ENCODE data around the gene THSD4.

Gene THSD4

DNA sequence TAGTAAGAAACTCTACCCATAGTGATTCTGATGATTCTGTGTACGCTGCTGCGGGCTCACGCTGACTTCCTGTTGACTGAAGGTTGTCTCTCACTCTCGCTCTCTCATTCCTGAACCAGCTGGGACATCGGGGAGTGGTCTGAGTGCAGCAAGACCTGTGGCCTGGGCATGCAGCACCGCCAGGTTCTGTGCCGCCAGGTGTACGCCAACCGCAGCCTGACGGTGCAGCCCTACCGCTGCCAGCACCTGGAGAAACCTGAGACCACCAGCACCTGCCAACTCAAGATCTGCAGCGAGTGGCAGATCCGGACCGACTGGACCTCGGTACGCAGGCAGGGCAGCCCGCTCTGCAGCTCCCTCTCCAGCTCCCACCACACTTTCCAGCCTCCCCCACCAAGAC is 631.4 kb downstream of the THSD4 start:
- DNase-seq (ENCODE audit: low read depth, low spot score), result no peak

GRCh38 chr15:71747128-71748083 is 632.1 kb downstream of the THSD4 start:
- no peak for DNase-seq (ENCODE audit: low read depth, low spot score)

- DNase-seq (ENCODE audit: low read depth, low spot score), result no peak
These were observed 633.0 kb downstream of the THSD4 start for GRCh38 chr15:71748293-71748718.

- DNase-seq (ENCODE audit: low read depth, low spot score), result no peak
These were observed 634.2 kb downstream of the THSD4 start for GRCh38 chr15:71749500-71749899.

- DNase-seq (ENCODE audit: low read depth, low spot score), result no peak
These were observed 636.9 kb downstream of the THSD4 start for GRCh38 chr15:71752128-71752527.

GRCh38 chr15:71752604-71753289 is 637.5 kb downstream of the THSD4 start:
- no peak for DNase-seq (ENCODE audit: low read depth, low spot score)

- DNase-seq (ENCODE audit: low read depth, low spot score), result no peak
These were observed 638.1 kb downstream of the THSD4 start for GRCh38 chr15:71753346-71753745.

DNA sequence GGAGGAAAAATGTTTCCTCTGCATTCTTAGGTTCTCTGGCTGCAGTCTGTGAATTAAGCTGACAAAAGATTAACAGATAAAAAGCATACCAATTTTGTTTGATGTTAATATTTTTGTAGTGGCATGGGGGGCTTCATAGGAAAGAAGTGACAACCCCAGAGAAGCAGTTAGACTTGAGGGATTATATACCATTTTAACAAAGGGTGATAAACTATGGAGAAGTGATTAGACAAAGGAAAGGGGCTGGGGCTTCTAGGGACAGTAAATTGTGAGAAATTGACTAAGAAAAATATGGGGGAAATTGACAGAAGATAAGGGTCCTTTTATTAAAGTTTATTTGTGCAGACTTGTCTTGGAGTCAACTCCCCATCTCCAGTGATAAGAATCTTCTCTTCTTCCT is 639.4 kb downstream of the THSD4 start:
- no peak for DNase-seq (ENCODE audit: low read depth, low spot score)

- no peak for DNase-seq (ENCODE audit: low read depth, low spot score)
These were observed 640.1 kb downstream of the THSD4 start for GRCh38 chr15:71755092-71755970.

GRCh38 chr15:71756599-71757352 is 641.5 kb downstream of the THSD4 start:
- DNase-seq (ENCODE audit: low read depth, low spot score), result no peak

GRCh38 chr15:71757741-71758530 is 642.7 kb downstream of the THSD4 start:
- no peak for DNase-seq (ENCODE audit: low read depth, low spot score)

DNA sequence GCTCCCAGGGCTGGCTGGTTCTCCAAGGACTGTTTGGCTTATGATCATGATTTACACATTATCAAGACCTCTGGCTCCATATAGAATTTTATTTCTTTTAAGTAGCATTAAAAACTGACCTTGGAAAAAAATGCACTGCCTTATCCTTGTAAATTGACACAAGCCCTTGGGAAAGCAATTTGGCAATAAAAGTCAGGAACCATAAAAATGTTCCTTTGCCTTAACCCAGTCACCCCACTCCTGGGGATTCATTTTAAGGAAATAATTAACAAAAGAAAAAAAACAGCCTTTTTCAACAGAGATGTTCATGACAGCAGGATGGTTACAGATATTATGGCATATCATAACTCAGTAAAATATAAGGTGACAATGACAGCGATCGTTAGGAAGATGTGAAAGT is 643.4 kb downstream of the THSD4 start:
- DNase-seq (ENCODE audit: low read depth, low spot score), result no peak

DNA sequence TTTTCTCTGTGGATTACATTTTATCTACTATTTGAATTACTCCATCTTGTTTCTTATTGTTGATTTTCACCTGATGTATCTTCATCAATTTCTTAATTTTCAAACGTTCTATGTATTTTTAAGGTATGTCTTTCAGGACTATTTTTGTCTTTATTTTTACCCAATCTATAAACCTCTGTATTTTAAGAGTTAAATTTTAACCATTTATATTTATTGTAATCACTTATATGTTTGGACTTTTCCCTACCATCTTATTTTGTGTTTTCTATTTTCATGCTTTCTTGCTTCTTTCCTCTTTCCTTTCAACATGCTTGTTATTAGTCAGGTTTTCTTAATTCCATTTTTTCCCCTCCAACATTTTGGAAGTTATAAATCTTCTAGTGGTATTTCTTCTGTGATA is 645.6 kb downstream of the THSD4 start:
- no peak for DNase-seq (ENCODE audit: low read depth, low spot score)

DNA sequence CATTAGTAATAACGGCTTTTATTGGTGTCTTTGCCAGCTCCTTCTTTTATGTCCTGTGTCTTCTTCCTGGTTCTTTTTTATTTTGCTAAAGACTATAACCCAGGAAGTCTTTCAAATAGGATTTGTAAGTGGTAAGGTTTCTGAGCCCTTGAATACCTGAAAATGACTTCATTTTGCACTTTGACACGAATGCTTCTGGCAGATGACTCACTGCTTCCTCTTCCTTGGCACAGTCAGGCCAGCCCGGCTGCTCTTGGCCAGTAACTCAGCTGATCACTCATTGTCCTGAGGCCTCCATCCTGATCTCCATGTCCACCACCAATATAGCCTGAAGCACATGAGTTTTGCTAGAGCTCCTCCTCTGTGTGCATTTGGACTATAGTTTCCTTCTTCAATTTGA is 646.4 kb downstream of the THSD4 start:
- DNase-seq (ENCODE audit: low read depth, low spot score), result no peak

DNA sequence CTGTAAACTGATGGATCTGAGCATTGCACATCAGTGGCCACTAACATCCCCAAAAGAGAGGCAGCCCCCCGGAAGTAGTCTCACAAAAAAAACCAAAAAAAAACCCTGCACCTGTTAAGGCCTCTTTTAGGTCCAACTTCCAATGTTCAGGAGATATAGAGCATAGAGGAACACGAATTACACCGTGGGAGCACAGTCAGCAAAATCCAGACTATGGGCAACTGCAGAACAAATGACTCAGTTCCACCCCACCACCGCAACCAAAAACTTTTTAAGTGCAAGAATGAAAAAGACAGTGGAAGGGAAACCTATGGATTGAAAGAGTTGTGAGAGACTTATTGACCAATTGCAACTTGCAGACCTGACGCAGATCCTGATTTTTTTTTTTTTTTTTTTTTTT is 652.9 kb downstream of the THSD4 start:
- no peak for DNase-seq (ENCODE audit: low read depth, low spot score)

DNA sequence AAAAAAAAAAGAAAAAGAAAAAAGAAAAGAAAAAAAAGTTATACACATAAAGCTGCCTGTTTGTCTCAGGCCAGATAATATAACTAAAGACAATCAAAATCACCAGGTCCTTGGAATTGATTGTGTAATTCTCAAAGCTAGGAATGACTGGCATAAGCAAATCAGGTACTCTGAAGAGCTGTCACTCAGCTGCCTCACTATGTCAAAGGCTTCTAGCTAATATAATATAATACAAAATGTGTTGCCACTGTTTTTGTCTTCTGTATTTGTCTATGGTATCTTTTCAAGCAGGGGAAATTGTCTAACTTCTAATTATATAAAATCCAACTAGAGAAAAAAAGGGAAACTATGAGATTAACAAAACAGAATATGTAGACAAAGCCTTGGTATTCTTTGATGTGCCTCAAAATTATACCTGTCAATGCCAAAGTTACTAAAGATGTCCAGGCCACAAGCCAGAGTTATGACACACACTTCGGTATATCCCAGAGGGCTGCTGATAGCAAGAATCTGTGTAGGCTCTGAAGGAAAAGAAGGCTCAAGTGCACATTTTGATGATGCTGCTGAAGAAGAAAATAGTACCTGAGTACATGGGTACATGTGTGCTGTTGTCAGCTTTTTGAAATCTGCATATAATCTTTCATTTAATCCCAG is 658.1 kb downstream of the THSD4 start:
- no peak for DNase-seq (ENCODE audit: low read depth, low spot score)

GRCh38 chr15:71775856-71776255 is 660.6 kb downstream of the THSD4 start:
- DNase-seq (ENCODE audit: low read depth, low spot score), result no peak

GRCh38 chr15:71776304-71776703 is 661.0 kb downstream of the THSD4 start:
- no peak for DNase-seq (ENCODE audit: low read depth, low spot score)

DNA sequence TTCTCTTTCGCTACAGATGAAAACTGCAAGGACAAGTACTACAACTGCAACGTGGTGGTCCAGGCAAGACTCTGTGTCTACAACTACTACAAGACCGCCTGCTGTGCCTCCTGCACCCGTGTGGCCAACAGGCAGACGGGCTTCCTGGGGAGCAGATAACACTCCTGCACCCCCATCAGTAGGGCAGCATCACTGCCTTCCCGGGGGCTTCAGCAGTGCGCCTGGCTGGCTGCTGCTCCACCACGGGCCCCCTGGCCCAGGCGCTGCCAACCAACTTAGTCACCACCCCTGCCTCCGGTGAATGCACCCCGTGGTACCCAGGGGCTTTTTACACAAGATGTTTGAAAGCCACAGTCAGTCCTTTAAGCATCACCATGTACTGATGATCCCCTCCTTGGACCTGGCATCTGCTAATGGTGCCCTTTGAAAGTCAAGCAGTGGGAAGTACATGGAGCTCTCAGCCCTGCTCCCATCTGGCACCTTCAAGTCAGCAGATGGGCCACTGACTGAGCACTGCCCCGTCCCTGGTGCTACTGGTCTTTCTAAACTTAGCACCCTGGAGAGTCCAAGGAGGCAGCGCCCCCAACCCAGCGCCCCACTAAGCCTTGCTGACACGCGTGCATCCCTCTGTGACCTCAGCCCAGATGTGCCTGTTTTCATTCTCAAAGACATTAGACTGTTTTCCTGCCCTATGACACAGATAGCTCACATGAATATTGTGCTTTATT is 662.1 kb downstream of the THSD4 start:
- DNase-seq (ENCODE audit: low read depth, low spot score), result no peak
